GM23338 (cell line): ENCODE measurements around the gene LIX1L. TPM values are rescaled to one million over a fixed set of nuclear protein-coding genes. Genes with fewer than 3 reads are reported as not detected.
A peak's percentile ranks its signal among the peaks of the same experiment; 100 is the strongest.

Experiments
- ATAC-seq: fragments of 200-7000 bp; cut with Tn5 transposase; 3 replicates; pipeline ENCODE4 v1.9.1; 2020
- DNase-seq: peaks from one replicate; pipeline ENCODE4 v3.0.0-alpha.2; 2015; ENCODE audit warnings: low spot score
- H2AFZ ChIP-seq: fragments of 200-600 bp; sonication (generic); 2 replicates; pipeline ENCODE4 v1.8.0; 2016; ENCODE audit warnings: antibody characterized with exemption, mild to moderate bottlenecking, moderate library complexity
- H3F3A ChIP-seq: fragments of 200-600 bp; sonication (generic); replicated peaks from 2 replicates; pipeline ENCODE4 v1.8.0; 2017; ENCODE audit warnings: antibody characterized with exemption, mixed run types, low read depth
- H3K27ac ChIP-seq: fragments of 200-600 bp; sonication (generic); 2 replicates; pipeline ENCODE4 v1.6.1; 2016; ENCODE audit warnings: low read depth
- H3K27me3 ChIP-seq: fragments of 200-600 bp; sonication (generic); 2 replicates; pipeline ENCODE4 v1.8.0; 2016; ENCODE audit warnings: mild to moderate bottlenecking, mixed run types, moderate library complexity; ENCODE audit not compliant: insufficient read depth
- H3K36me3 ChIP-seq: fragments of 200-600 bp; sonication (generic); 2 replicates; pipeline ENCODE4 v1.8.0; 2016; ENCODE audit warnings: mild to moderate bottlenecking; ENCODE audit not compliant: insufficient read depth
- H3K4me1 ChIP-seq: fragments of 200-600 bp; sonication (generic); 2 replicates; pipeline ENCODE4 v1.8.0; 2016; ENCODE audit warnings: mild to moderate bottlenecking, moderate library complexity; ENCODE audit not compliant: insufficient read depth
- H3K4me2 ChIP-seq: fragments of 200-600 bp; sonication (generic); 2 replicates; pipeline ENCODE4 v1.7.1; 2017; ENCODE audit warnings: mixed run types
- H3K4me3 ChIP-seq: fragments of 200-600 bp; sonication (generic); 2 replicates; pipeline ENCODE4 v1.6.1; 2016; ENCODE audit warnings: mixed run types
- H3K79me2 ChIP-seq: fragments of 200-600 bp; sonication (generic); replicated peaks from 2 replicates; pipeline ENCODE4 v1.8.0; 2017; ENCODE audit warnings: mild to moderate bottlenecking; ENCODE audit not compliant: insufficient read depth
- H3K9me2 ChIP-seq: fragments of 200-600 bp; sonication (generic); 2 replicates; pipeline ENCODE4 v1.8.0; 2017; ENCODE audit not compliant: insufficient read depth
- H4K20me1 ChIP-seq: fragments of 200-600 bp; sonication (generic); replicated peaks from 2 replicates; pipeline ENCODE4 v1.8.0; 2017; ENCODE audit warnings: mild to moderate bottlenecking; ENCODE audit not compliant: insufficient read depth
- H3K27ac Mint-ChIP-seq: 2 replicates; pipeline ENCODE4 v1.8.0; 2020; ENCODE audit warnings: inconsistent platforms, mild to moderate bottlenecking, moderate library complexity, mixed read lengths
- H3K27me3 Mint-ChIP-seq: 3 replicates; pipeline ENCODE4 v1.8.0; 2022; ENCODE audit warnings: low read depth, mild to moderate bottlenecking, moderate library complexity, mixed read lengths, inconsistent platforms; ENCODE audit not compliant: insufficient read depth, poor library complexity
- H3K36me3 Mint-ChIP-seq: 3 replicates; pipeline ENCODE4 v1.8.0; 2021; ENCODE audit warnings: low read depth, mild to moderate bottlenecking, inconsistent platforms, moderate library complexity, mixed read lengths
- H3K4me1 Mint-ChIP-seq: 3 replicates; pipeline ENCODE4 v1.8.0; 2020; ENCODE audit warnings: mild to moderate bottlenecking, inconsistent platforms, mixed read lengths
- H3K4me3 Mint-ChIP-seq: 3 replicates; pipeline ENCODE4 v1.8.0; 2021; ENCODE audit warnings: moderate library complexity, mild to moderate bottlenecking, inconsistent platforms, mixed read lengths
- H3K9me3 Mint-ChIP-seq: 3 replicates; pipeline ENCODE4 v1.8.0; 2020; ENCODE audit warnings: moderate library complexity, mild to moderate bottlenecking, inconsistent platforms, mixed read lengths
- CREB1 ChIP-seq: fragments of 250-450 bp; sonication (Bioruptor Pico); IDR thresholded peaks from 2 replicates; pipeline ENCODE4 v1.5.0; 2020; ENCODE audit warnings: low read depth, mild to moderate bottlenecking, moderate library complexity
- ETS1 ChIP-seq: IDR thresholded peaks from 2 replicates; pipeline ENCODE4 v1.6.1; 2016; ENCODE audit warnings: antibody characterized with exemption
- EZH2 ChIP-seq: fragments of 200-600 bp; sonication (generic); IDR thresholded peaks from one replicate; pipeline ENCODE4 v1.8.0; 2017; ENCODE audit warnings: antibody characterized with exemption, mild to moderate bottlenecking, low read depth; ENCODE audit not compliant: unreplicated experiment
- JUNB ChIP-seq: IDR thresholded peaks from one replicate; pipeline ENCODE4 v1.6.1; 2016; ENCODE audit warnings: antibody characterized with exemption; ENCODE audit not compliant: unreplicated experiment
- NANOG ChIP-seq: IDR thresholded peaks from 2 replicates; pipeline ENCODE4 v1.6.1; 2016; ENCODE audit warnings: antibody characterized with exemption, borderline replicate concordance
- STAT1 ChIP-seq: IDR thresholded peaks from one replicate; pipeline ENCODE4 v1.6.1; 2016; ENCODE audit warnings: antibody characterized with exemption; ENCODE audit not compliant: unreplicated experiment
- ZNF114 ChIP-seq: fragments of 250-450 bp; sonication (Bioruptor Pico); IDR thresholded peaks from 2 replicates; pipeline ENCODE4 v1.5.0; 2020; ENCODE audit warnings: mild to moderate bottlenecking, moderate library complexity
- ZNF331 ChIP-seq: fragments of 250-450 bp; sonication (Bioruptor Pico); IDR thresholded peaks from 2 replicates; pipeline ENCODE4 v1.5.0; 2020; ENCODE audit warnings: low read depth, mild to moderate bottlenecking, moderate library complexity
- polyA plus RNA-seq: library from polyadenylated mRNA; unstranded; fragments of >200 nt; fragmentation: Nextera tagmentation; extraction: Ambion mirVana; gene quantifications from 2 replicates; pipeline ENCODE4 v1.2.1, GENCODE V29; 2016
- total RNA-seq: library from RNA; depleted of rRNA; stranded (reverse); fragments of >200 nt; shearing (Covaris generic); gene quantifications from 2 replicates; pipeline ENCODE4 v1.2.3, GENCODE V29; 2014
- TF ChIP-seq, protein P1 (sequence below), 2 experiments: fragments of 200-600 bp in 1 of 2; sonication (generic) in 1 of 2; conservative IDR thresholded peaks; 2 replicates each; pipeline versions ENCODE4 v1.5.1 to v1.6.1; 2016 to 2017; ENCODE audit warnings: antibody characterized with exemption in 2 of 2, low read depth in 2 of 2, mild to moderate bottlenecking in 2 of 2, moderate library complexity in 1 of 2
- TF ChIP-seq, protein P2 (sequence below): fragments of 250-450 bp; sonication (Bioruptor Pico); IDR thresholded peaks from 2 replicates; pipeline ENCODE4 v1.5.0; 2020; ENCODE audit warnings: mild to moderate bottlenecking, moderate library complexity

The LIX1L gene
- total and polyA plus RNA-seq, 2 experiments from 2014 or later, result 0.76 to 2.6 TPM

DNA sequence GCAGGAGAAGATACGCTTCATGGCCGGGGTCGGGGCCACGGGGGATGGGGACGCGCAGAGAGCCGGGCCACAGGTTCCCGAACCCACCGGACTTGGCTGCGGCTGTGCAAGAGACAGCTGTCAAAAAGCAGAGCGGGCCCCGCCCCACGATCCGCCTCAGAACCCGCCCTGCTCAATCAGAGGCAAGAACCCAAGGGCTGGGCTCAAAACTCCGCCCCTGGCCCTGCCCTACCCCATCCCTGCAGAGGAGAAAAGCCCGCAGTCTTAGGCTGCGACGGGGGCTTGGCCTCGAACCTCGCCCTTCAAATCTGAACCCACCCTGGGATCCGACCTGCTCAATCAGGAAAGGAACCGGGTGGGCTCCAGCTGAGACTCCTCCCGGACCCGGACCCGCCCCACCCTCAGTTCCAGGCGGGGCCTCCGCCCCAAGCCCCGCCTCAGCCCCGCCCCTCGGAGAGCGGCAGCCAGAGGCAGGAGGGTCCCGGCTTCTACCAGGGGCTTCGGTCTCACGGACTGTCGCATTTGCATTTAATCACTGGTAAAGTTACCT, 72.0 kb downstream of the LIX1L start, which contains the start of gene ANKRD35:
ANKRD35 (minus strand) TSS at position 129 of the 550 bp plus-strand sequence; CDS start at position 21, 108 bp downstream.
- no peaks in the 10 kb centered on the region for H3K9me3 Mint-ChIP-seq
- Histone ChIP-seq H3K4me2 (peak within 1 kb of the TSS; percentile 91), H3K4me1 (peaks cover 11% of the 10 kb centered on the region; the same call in 1 of the 2 replicates), H3K27me3 (peaks cover 29% of the 10 kb centered on the region), H2AFZ (peak within 1 kb of the TSS; percentile 98), H4K20me1 (no peaks in the 10 kb centered on the region), H3K4me3 (peak within 1 kb of the TSS; percentile 85), H3K27ac (no peak within 1 kb of the TSS), H3F3A (no peaks in the 10 kb centered on the region), H3K36me3 (no peaks in the 10 kb centered on the region), H3K9me2 (no peaks in the 10 kb centered on the region), H3K79me2 (no peaks in the 10 kb centered on the region)
- peak; percentile 93 for DNase-seq
- peak within 1 kb of the TSS; percentile 84 for H3K4me3 Mint-ChIP-seq
- no peak for TF ChIP-seq ZNF331 (CRISPR knock-in tag)
- TF ChIP-seq NANOG, result no peak
- TF ChIP-seq STAT1, result no peak
- TF ChIP-seq CREB1 (CRISPR knock-in tag), result no peak
- TF ChIP-seq, protein P1, sequence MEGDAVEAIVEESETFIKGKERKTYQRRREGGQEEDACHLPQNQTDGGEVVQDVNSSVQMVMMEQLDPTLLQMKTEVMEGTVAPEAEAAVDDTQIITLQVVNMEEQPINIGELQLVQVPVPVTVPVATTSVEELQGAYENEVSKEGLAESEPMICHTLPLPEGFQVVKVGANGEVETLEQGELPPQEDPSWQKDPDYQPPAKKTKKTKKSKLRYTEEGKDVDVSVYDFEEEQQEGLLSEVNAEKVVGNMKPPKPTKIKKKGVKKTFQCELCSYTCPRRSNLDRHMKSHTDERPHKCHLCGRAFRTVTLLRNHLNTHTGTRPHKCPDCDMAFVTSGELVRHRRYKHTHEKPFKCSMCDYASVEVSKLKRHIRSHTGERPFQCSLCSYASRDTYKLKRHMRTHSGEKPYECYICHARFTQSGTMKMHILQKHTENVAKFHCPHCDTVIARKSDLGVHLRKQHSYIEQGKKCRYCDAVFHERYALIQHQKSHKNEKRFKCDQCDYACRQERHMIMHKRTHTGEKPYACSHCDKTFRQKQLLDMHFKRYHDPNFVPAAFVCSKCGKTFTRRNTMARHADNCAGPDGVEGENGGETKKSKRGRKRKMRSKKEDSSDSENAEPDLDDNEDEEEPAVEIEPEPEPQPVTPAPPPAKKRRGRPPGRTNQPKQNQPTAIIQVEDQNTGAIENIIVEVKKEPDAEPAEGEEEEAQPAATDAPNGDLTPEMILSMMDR (conservative IDR thresholded peaks at IDR 0.05; ENCODE audit: low read depth in 2 of 2), result no peak
- no peak for TF ChIP-seq JUNB
- no peak for TF ChIP-seq ZNF114 (CRISPR knock-in tag)
- TF ChIP-seq EZH2, result no peak
- no peak within 1 kb of the TSS for H3K27ac Mint-ChIP-seq
- H3K27me3 Mint-ChIP-seq, result peaks cover 18% of the 10 kb centered on the region
- peak; percentile 97 for ATAC-seq
- peaks cover 19% of the 10 kb centered on the region; the same call in 2 of the 3 replicates for H3K4me1 Mint-ChIP-seq
- no peaks in the 10 kb centered on the region for H3K36me3 Mint-ChIP-seq

DNA sequence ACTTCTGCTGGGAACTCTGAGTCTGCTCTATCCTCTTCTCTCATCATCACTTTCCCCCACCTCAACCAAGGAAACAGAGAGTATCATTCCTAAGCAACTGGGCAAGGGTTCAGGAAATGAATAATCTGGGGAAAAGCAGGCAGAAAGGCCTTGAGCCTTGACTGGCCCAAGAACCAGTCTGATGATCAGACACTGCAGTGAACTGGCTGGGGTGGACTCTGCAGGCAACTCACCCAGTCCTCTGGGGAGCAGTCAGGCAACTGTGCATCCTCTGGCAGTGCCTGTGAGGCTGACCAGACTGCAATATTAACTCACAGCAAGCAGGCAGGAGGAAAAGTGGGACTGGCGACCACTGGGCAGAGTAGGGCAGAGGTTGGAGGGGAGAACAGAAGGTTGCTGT, 73.1 kb downstream of the LIX1L start:
- Histone ChIP-seq H3K27me3 (peaks cover 29% of the 10 kb centered on the region), H3K9me2 (no peaks in the 10 kb centered on the region), H3K4me2 (no peak overlapping the region), H2AFZ (no peak overlapping the region), H3F3A (no peaks in the 10 kb centered on the region), H3K36me3 (no peaks in the 10 kb centered on the region), H3K4me3 (no peak overlapping the region), H4K20me1 (no peaks in the 10 kb centered on the region), H3K4me1 (peaks cover 19% of the 10 kb centered on the region), H3K27ac (no peak overlapping the region), H3K79me2 (no peaks in the 10 kb centered on the region)
- no peak for ATAC-seq
- no peaks in the 10 kb centered on the region for H3K36me3 Mint-ChIP-seq
- no peaks in the 10 kb centered on the region for H3K9me3 Mint-ChIP-seq
- peaks cover 27% of the 10 kb centered on the region for H3K4me1 Mint-ChIP-seq
- no peak for DNase-seq
- H3K27ac Mint-ChIP-seq, result no peak overlapping the region
- H3K27me3 Mint-ChIP-seq, result peaks cover 18% of the 10 kb centered on the region
- peak overlapping the region; percentile 84; the same call in 1 of the 3 replicates for H3K4me3 Mint-ChIP-seq
- TF ChIP-seq STAT1 (no peak), EZH2 (no peak), NANOG (no peak), ETS1 (no peak), CREB1 (CRISPR knock-in tag) (no peak)
- TF ChIP-seq, protein P2, sequence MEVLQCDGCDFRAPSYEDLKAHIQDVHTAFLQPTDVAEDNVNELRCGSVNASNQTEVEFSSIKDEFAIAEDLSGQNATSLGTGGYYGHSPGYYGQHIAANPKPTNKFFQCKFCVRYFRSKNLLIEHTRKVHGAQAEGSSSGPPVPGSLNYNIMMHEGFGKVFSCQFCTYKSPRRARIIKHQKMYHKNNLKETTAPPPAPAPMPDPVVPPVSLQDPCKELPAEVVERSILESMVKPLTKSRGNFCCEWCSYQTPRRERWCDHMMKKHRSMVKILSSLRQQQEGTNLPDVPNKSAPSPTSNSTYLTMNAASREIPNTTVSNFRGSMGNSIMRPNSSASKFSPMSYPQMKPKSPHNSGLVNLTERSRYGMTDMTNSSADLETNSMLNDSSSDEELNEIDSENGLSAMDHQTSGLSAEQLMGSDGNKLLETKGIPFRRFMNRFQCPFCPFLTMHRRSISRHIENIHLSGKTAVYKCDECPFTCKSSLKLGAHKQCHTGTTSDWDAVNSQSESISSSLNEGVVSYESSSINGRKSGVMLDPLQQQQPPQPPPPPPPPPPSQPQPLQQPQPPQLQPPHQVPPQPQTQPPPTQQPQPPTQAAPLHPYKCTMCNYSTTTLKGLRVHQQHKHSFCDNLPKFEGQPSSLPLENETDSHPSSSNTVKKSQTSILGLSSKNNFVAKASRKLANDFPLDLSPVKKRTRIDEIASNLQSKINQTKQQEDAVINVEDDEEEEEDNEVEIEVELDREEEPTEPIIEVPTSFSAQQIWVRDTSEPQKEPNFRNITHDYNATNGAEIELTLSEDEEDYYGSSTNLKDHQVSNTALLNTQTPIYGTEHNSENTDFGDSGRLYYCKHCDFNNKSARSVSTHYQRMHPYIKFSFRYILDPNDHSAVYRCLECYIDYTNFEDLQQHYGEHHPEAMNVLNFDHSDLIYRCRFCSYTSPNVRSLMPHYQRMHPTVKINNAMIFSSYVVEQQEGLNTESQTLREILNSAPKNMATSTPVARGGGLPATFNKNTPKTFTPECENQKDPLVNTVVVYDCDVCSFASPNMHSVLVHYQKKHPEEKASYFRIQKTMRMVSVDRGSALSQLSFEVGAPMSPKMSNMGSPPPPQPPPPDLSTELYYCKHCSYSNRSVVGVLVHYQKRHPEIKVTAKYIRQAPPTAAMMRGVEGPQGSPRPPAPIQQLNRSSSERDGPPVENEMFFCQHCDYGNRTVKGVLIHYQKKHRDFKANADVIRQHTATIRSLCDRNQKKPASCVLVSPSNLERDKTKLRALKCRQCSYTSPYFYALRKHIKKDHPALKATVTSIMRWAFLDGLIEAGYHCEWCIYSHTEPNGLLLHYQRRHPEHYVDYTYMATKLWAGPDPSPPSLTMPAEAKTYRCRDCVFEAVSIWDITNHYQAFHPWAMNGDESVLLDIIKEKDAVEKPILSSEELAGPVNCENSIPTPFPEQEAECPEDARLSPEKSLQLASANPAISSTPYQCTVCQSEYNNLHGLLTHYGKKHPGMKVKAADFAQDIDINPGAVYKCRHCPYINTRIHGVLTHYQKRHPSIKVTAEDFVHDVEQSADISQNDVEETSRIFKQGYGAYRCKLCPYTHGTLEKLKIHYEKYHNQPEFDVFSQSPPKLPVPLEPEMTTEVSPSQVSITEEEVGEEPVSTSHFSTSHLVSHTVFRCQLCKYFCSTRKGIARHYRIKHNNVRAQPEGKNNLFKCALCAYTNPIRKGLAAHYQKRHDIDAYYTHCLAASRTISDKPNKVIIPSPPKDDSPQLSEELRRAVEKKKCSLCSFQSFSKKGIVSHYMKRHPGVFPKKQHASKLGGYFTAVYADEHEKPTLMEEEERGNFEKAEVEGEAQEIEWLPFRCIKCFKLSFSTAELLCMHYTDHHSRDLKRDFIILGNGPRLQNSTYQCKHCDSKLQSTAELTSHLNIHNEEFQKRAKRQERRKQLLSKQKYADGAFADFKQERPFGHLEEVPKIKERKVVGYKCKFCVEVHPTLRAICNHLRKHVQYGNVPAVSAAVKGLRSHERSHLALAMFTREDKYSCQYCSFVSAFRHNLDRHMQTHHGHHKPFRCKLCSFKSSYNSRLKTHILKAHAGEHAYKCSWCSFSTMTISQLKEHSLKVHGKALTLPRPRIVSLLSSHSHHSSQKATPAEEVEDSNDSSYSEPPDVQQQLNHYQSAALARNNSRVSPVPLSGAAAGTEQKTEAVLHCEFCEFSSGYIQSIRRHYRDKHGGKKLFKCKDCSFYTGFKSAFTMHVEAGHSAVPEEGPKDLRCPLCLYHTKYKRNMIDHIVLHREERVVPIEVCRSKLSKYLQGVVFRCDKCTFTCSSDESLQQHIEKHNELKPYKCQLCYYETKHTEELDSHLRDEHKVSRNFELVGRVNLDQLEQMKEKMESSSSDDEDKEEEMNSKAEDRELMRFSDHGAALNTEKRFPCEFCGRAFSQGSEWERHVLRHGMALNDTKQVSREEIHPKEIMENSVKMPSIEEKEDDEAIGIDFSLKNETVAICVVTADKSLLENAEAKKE, result no peak
